HepG2 (cell line): ENCODE results near the gene ARHGAP9. TPM values are rescaled to one million over a fixed set of nuclear protein-coding genes. Genes with fewer than 3 reads are reported as not detected.

ENCODE experiments used
- DRAP1 ChIP-seq: IDR thresholded peaks from 2 replicates; pipeline ENCODE4 v1.6.1; 2016; ENCODE audit warnings: missing genetic modification reagents, missing compliant biosample characterization
- EEA1 ChIP-seq: sonication (generic); formaldehyde crosslinking; IDR thresholded peaks from 2 replicates; pipeline ENCODE4 v1.5.1; 2020; ENCODE audit warnings: mild to moderate bottlenecking, missing genetic modification reagents, borderline replicate concordance
- HMGXB4 ChIP-seq, 2 experiments: sonication (generic) in 1 of 2; formaldehyde crosslinking in 1 of 2; IDR thresholded peaks; 2 replicates each; pipeline versions ENCODE4 v1.4.0 to v1.6.1; 2018 to 2020; ENCODE audit warnings: missing genetic modification reagents in 2 of 2, borderline replicate concordance in 1 of 2, low read depth in 1 of 2, mild to moderate bottlenecking in 1 of 2, missing biosample characterization in 1 of 2
- JUNB ChIP-seq: sonication (generic); formaldehyde crosslinking; IDR thresholded peaks from 2 replicates; pipeline ENCODE4 v1.8.0; 2022; ENCODE audit warnings: missing genetic modification reagents, mild to moderate bottlenecking, borderline replicate concordance
- NFRKB ChIP-seq: fragments of 450-650 bp; IDR thresholded peaks from 2 replicates; pipeline ENCODE4 v1.6.1; 2017
- NFYB ChIP-seq: sonication (generic); formaldehyde crosslinking; IDR thresholded peaks from 2 replicates; pipeline ENCODE4 v1.4.0; 2020; ENCODE audit warnings: missing genetic modification reagents
- SOX5 ChIP-seq: IDR thresholded peaks from 2 replicates; pipeline ENCODE4 v1.6.1; 2016; ENCODE audit warnings: borderline replicate concordance
- THAP11 ChIP-seq: IDR thresholded peaks from 2 replicates; pipeline ENCODE4 v1.6.1; 2016; ENCODE audit warnings: missing biosample characterization, missing genetic modification reagents
- XRCC5 ChIP-seq: fragments of 200-400 bp; formaldehyde crosslinking; optimal IDR thresholded peaks from 2 replicates; pipeline ENCODE3; 2017; ENCODE audit warnings: mild to moderate bottlenecking, low read length
- ZBTB3 ChIP-seq: sonication (generic); formaldehyde crosslinking; IDR thresholded peaks from 2 replicates; pipeline ENCODE4 v1.4.0; 2020; ENCODE audit warnings: low read depth, mild to moderate bottlenecking, moderate library complexity, missing genetic modification reagents, borderline replicate concordance
- ZFX ChIP-seq: sonication (generic); formaldehyde crosslinking; IDR thresholded peaks from 2 replicates; pipeline ENCODE4 v1.4.0; 2020; ENCODE audit warnings: mild to moderate bottlenecking, low read depth, missing genetic modification reagents, moderate library complexity
- ZNF207 ChIP-seq: fragments of 450-650 bp; IDR thresholded peaks from 2 replicates; pipeline ENCODE4 v1.6.1; 2016; ENCODE audit warnings: antibody characterized with exemption, borderline replicate concordance
- ZNF232 ChIP-seq: sonication (generic); formaldehyde crosslinking; IDR thresholded peaks from 2 replicates; pipeline ENCODE4 v1.4.0; 2020; ENCODE audit warnings: missing genetic modification reagents, borderline replicate concordance
- ZNF543 ChIP-seq: sonication (generic); formaldehyde crosslinking; IDR thresholded peaks from 2 replicates; pipeline ENCODE4 v1.4.0; 2020; ENCODE audit warnings: mild to moderate bottlenecking, missing genetic modification reagents
- ZNF557 ChIP-seq: sonication (generic); formaldehyde crosslinking; IDR thresholded peaks from 2 replicates; pipeline ENCODE4 v1.4.0; 2020; ENCODE audit warnings: missing genetic modification reagents
- ZNF605 ChIP-seq: sonication (generic); formaldehyde crosslinking; IDR thresholded peaks from 2 replicates; pipeline ENCODE4 v1.8.0; 2022; ENCODE audit warnings: mild to moderate bottlenecking, missing genetic modification reagents
- ZNF737 ChIP-seq: sonication (generic); formaldehyde crosslinking; IDR thresholded peaks from 2 replicates; pipeline ENCODE4 v1.5.0; 2020; ENCODE audit warnings: missing genetic modification reagents, mild to moderate bottlenecking, borderline replicate concordance
- ZNF790 ChIP-seq: sonication (generic); formaldehyde crosslinking; IDR thresholded peaks from 2 replicates; pipeline ENCODE4 v1.8.0; 2022; ENCODE audit warnings: missing genetic modification reagents, mild to moderate bottlenecking, borderline replicate concordance
- polyA plus RNA-seq, 8 experiments: library from polyadenylated mRNA; depleted of rRNA in 3 of 8; stranded (reverse) in 7 of 8; unstranded in 1 of 8; fragments of >200 nt; fragmentation: Illumina TruSeq in 4 of 8; extraction: Trizol in 4 of 8; gene quantifications; 2 replicates each; pipeline versions ENCODE4 v1.2.1 to v1.2.3, GENCODE V29; 2011 to 2016; ENCODE audit warnings: low read depth in 4 of 8, missing spikeins in 1 of 8, mixed read lengths in 1 of 8; ENCODE audit not compliant: insufficient read depth in 1 of 8
- total RNA-seq, 5 experiments: library from RNA; depleted of rRNA; stranded (reverse); fragments of >200 nt; fragmentation: Illumina TruSeq; extraction: Trizol; gene quantifications; 2 replicates each; pipeline ENCODE4 v1.2.3, GENCODE V29; 2016; ENCODE audit warnings: low read depth in 1 of 5
- TF ChIP-seq, protein P1 (sequence below): sonication (generic); formaldehyde crosslinking; IDR thresholded peaks from 2 replicates; pipeline ENCODE4 v1.4.0; 2020; ENCODE audit warnings: missing genetic modification reagents, low read depth, mild to moderate bottlenecking, borderline replicate concordance
- TF ChIP-seq, protein P2 (sequence below): sonication (generic); IDR thresholded peaks from 2 replicates; pipeline ENCODE4 v1.6.1; 2016; ENCODE audit warnings: low read depth, borderline replicate concordance
- TF ChIP-seq, protein P3 (sequence below): sonication (generic); formaldehyde crosslinking; IDR thresholded peaks from 2 replicates; pipeline ENCODE4 v1.4.0; 2020; ENCODE audit warnings: missing genetic modification reagents, mild to moderate bottlenecking, borderline replicate concordance

ARHGAP9 gene
- total and polyA plus RNA-seq, 2 of the 13 experiments (the other 11 are each of a cell fraction or from before 2014, with no cell fraction given), result 0.18 to 1.2 TPM

- TF ChIP-seq, protein P1, sequence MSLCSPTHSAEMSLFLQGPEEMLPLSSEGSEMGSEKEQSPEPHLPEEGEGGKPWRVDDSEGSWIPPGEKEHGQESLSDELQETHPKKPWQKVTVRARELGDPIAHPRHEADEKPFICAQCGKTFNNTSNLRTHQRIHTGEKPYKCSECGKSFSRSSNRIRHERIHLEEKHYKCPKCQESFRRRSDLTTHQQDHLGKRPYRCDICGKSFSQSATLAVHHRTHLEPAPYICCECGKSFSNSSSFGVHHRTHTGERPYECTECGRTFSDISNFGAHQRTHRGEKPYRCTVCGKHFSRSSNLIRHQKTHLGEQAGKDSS (CRISPR knock-in tag), result peak; percentile 76; the same call in 1 of the 2 replicates
- TF ChIP-seq SOX5 (CRISPR knock-in tag) (peak; percentile 59; the same call in 1 of the 2 replicates), ZNF790 (CRISPR knock-in tag) (peak; percentile 71; the same call in 1 of the 2 replicates), ZNF605 (CRISPR knock-in tag) (peak; percentile 25; the same call in 1 of the 2 replicates), EEA1 (CRISPR knock-in tag) (0 out of 2 replicates have a peak, but pooled peaks have one; percentile 9), ZNF207 (no peak), ZNF232 (CRISPR knock-in tag) (0 out of 2 replicates have a peak, but pooled peaks have one; percentile 55), ZNF543 (CRISPR knock-in tag) (peak; percentile 89), JUNB (CRISPR knock-in tag) (no peak), ZNF557 (CRISPR knock-in tag) (0 out of 2 replicates have a peak, but pooled peaks have one; percentile 81), ZBTB3 (CRISPR knock-in tag) (no peak), ZNF737 (CRISPR knock-in tag) (0 out of 2 replicates have a peak, but pooled peaks have one; percentile 36), NFYB (CRISPR knock-in tag) (peak; percentile 63), HMGXB4 (CRISPR knock-in tag; IDR thresholded peaks at IDR 0.05; ENCODE audit: borderline replicate concordance in 1 of 2, low read depth in 1 of 2) (peak in 1 of 2 experiments; percentile 86; a peak in 1 of 4 replicates), NFRKB (no peak), XRCC5 (peak; percentile 74), THAP11 (CRISPR knock-in tag) (peak; percentile 69), DRAP1 (CRISPR knock-in tag) (0 out of 2 replicates have a peak, but pooled peaks have one; percentile 26), ZFX (CRISPR knock-in tag) (peak; percentile 41)
- TF ChIP-seq, protein P2, sequence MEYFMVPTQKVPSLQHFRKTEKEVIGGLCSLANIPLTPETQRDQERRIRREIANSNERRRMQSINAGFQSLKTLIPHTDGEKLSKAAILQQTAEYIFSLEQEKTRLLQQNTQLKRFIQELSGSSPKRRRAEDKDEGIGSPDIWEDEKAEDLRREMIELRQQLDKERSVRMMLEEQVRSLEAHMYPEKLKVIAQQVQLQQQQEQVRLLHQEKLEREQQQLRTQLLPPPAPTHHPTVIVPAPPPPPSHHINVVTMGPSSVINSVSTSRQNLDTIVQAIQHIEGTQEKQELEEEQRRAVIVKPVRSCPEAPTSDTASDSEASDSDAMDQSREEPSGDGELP, result peak; percentile 78; the same call in 1 of the 2 replicates
- TF ChIP-seq, protein P3, sequence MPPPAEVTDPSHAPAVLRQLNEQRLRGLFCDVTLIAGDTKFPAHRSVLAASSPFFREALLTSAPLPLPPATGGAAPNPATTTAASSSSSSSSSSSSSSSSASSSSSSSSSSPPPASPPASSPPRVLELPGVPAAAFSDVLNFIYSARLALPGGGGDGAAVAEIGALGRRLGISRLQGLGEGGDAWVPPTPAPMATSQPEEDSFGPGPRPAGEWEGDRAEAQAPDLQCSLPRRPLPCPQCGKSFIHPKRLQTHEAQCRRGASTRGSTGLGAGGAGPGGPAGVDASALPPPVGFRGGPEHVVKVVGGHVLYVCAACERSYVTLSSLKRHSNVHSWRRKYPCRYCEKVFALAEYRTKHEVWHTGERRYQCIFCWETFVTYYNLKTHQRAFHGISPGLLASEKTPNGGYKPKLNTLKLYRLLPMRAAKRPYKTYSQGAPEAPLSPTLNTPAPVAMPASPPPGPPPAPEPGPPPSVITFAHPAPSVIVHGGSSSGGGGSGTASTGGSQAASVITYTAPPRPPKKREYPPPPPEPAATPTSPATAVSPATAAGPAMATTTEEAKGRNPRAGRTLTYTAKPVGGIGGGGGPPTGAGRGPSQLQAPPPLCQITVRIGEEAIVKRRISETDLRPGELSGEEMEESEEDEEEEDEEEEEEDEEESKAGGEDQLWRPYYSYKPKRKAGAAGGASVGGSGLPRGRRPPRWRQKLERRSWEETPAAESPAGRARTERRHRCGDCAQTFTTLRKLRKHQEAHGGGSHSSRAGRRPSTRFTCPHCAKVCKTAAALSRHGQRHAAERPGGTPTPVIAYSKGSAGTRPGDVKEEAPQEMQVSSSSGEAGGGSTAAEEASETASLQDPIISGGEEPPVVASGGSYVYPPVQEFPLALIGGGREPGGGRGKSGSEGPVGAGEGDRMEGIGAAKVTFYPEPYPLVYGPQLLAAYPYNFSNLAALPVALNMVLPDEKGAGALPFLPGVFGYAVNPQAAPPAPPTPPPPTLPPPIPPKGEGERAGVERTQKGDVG, result 0 out of 2 replicates have a peak, but pooled peaks have one; percentile 22
Measured at GRCh38 chr12:57522011-57522886, 42.6 kb upstream of the ARHGAP9 start, which contains the start of gene MBD6 (continued).
